ENCODE measurements around the gene SAPCD2. TPM values are rescaled to one million over a fixed set of nuclear protein-coding genes. Genes with fewer than 3 reads are reported as not detected.

SAPCD2 gene
- total and polyA plus RNA-seq, 2 experiments from 2014 or later = 13.4 to 60.3 TPM

DNA sequence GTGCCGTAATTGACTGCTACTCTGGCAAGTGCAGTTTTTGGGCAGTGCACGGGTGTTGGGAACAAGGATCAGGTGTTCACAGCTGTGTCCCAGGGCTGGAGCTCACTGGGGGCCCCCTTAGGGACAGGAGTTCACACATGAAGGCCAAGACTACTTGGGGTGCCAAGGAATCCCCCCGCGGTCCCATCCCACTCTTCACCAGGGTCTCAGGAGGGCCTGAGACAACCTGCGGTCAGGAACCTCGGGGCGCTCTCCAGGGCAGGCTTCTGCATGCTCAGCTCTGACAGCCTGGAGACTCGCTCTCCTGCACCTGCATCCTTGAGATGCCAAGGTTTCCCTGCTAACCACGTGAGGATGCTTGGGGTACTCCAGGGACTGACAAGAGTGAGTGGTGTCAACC, 14.2 kb upstream of the SAPCD2 start (continued):
- TF ChIP-seq, protein P1, sequence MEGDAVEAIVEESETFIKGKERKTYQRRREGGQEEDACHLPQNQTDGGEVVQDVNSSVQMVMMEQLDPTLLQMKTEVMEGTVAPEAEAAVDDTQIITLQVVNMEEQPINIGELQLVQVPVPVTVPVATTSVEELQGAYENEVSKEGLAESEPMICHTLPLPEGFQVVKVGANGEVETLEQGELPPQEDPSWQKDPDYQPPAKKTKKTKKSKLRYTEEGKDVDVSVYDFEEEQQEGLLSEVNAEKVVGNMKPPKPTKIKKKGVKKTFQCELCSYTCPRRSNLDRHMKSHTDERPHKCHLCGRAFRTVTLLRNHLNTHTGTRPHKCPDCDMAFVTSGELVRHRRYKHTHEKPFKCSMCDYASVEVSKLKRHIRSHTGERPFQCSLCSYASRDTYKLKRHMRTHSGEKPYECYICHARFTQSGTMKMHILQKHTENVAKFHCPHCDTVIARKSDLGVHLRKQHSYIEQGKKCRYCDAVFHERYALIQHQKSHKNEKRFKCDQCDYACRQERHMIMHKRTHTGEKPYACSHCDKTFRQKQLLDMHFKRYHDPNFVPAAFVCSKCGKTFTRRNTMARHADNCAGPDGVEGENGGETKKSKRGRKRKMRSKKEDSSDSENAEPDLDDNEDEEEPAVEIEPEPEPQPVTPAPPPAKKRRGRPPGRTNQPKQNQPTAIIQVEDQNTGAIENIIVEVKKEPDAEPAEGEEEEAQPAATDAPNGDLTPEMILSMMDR (conservative IDR thresholded peaks at IDR 0.05; ENCODE audit: low read depth in 2 of 2) = no peak

DNA sequence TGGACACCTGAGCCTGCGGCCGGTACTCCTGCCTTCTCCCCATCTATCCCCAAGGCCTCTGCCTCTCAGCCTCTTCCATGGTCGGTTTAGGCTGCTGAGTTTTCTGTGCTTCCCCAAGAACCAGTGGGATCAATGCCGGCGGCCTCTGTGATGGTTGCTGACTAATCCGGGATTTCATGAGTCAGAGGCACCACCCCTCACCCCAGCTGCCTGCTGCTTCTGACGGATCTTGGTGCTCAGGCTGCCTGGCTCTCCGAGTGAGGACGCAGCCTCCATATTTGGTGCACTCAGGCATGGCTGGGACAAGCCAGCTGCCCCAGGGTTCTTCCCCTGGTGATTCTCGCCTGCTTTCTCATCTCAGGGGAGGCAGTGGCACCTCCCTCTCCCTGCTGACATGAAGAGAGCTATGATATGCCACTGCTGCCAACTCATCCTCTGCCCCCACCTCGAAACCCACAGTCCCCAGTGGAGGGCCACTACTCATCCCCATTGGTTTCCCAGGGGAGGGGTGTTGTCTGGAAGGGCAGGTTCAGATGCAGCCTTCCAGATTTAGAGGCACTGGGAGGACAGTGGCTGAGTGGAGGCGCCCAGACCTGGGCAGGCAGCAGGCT, 13.1 kb upstream of the SAPCD2 start:
- Histone ChIP-seq H4K20me1 (replicated peaks; ENCODE audit: insufficient read depth) (0 out of 2 replicates have a peak, but pooled peaks cover 6% of the 10 kb centered on the region), H3K79me2 (replicated peaks; ENCODE audit: insufficient read depth) (no peaks in the 10 kb centered on the region; the same call in 1 of the 2 replicates), H3K4me1 (ENCODE audit: insufficient read depth) (peaks cover 10% of the 10 kb centered on the region), H3K27ac (ENCODE audit: low read depth) (no peak overlapping the region), H3K9me2 (ENCODE audit: insufficient read depth) (no peaks in the 10 kb centered on the region), H3K4me3 (no peak overlapping the region), H3F3A (replicated peaks; ENCODE audit: low read depth) (peaks cover 27% of the 10 kb centered on the region), H3K27me3 (ENCODE audit: insufficient read depth) (peaks cover 21% of the 10 kb centered on the region), H3K36me3 (ENCODE audit: insufficient read depth) (no peaks in the 10 kb centered on the region), H3K4me2 (no peak overlapping the region), H2AFZ (no peak overlapping the region)
- no peak overlapping the region for H3K27ac Mint-ChIP-seq
- no peak for ATAC-seq
- DNase-seq (ENCODE audit: low spot score) = no peak
- no peak for TF ChIP-seq EZH2 (IDR thresholded peaks at IDR 0.05; ENCODE audit: low read depth, unreplicated experiment)
- TF ChIP-seq POLR2AphosphoS5 (IDR thresholded peaks at IDR 0.05; ENCODE audit: low read depth) = no peak
- peaks cover 32% of the 10 kb centered on the region for H3K27me3 Mint-ChIP-seq (ENCODE audit: insufficient read depth, low read depth, poor library complexity)
- no peaks in the 10 kb centered on the region; the same call in 2 of the 3 replicates for H3K36me3 Mint-ChIP-seq (ENCODE audit: low read depth)
- peaks cover 4% of the 10 kb centered on the region; the same call in 1 of the 3 replicates for H3K9me3 Mint-ChIP-seq
- H3K4me1 Mint-ChIP-seq = peaks cover 17% of the 10 kb centered on the region
- peak overlapping the region; percentile 16; the same call in 1 of the 3 replicates for H3K4me3 Mint-ChIP-seq

DNA sequence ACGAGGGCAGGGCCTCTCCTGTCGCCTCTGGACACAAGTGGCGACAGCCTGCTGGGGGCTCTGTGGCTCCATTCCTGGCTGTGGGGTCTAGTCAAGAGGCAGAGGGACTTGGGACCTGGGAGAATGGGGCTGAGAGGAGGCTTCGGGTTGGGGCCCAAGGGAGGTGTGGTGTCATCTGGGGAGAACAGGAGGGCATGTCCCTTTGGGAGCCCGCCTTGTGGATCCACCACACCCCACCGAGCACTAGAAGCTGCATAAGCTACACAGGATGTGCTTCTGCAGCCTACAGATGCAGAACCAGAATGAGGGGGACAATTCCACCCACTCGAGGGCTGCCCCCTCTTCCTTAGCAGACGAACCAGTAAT, 12.6 kb upstream of the SAPCD2 start:
- Mint-ChIP-seq H3K27me3 (ENCODE audit: insufficient read depth, low read depth, poor library complexity) (peaks cover 36% of the 10 kb centered on the region), H3K9me3 (peaks cover 4% of the 10 kb centered on the region; the same call in 1 of the 3 replicates), H3K4me3 (no peak overlapping the region), H3K36me3 (ENCODE audit: low read depth) (no peaks in the 10 kb centered on the region; the same call in 2 of the 3 replicates), H3K27ac (no peak overlapping the region), H3K4me1 (peaks cover 12% of the 10 kb centered on the region)
- Histone ChIP-seq H4K20me1 (replicated peaks; ENCODE audit: insufficient read depth) (0 out of 2 replicates have a peak, but pooled peaks cover 6% of the 10 kb centered on the region), H3K79me2 (replicated peaks; ENCODE audit: insufficient read depth) (no peaks in the 10 kb centered on the region), H3F3A (replicated peaks; ENCODE audit: low read depth) (peaks cover 27% of the 10 kb centered on the region), H3K9me2 (ENCODE audit: insufficient read depth) (no peaks in the 10 kb centered on the region), H3K4me1 (ENCODE audit: insufficient read depth) (peaks cover 9% of the 10 kb centered on the region), H2AFZ (no peak overlapping the region), H3K4me3 (no peak overlapping the region), H3K4me2 (no peak overlapping the region), H3K36me3 (ENCODE audit: insufficient read depth) (no peaks in the 10 kb centered on the region), H3K27me3 (ENCODE audit: insufficient read depth) (peaks cover 27% of the 10 kb centered on the region), H3K27ac (ENCODE audit: low read depth) (no peak overlapping the region)
- DNase-seq (ENCODE audit: low spot score) (no peak), ATAC-seq (no peak)
- TF ChIP-seq, protein P2, sequence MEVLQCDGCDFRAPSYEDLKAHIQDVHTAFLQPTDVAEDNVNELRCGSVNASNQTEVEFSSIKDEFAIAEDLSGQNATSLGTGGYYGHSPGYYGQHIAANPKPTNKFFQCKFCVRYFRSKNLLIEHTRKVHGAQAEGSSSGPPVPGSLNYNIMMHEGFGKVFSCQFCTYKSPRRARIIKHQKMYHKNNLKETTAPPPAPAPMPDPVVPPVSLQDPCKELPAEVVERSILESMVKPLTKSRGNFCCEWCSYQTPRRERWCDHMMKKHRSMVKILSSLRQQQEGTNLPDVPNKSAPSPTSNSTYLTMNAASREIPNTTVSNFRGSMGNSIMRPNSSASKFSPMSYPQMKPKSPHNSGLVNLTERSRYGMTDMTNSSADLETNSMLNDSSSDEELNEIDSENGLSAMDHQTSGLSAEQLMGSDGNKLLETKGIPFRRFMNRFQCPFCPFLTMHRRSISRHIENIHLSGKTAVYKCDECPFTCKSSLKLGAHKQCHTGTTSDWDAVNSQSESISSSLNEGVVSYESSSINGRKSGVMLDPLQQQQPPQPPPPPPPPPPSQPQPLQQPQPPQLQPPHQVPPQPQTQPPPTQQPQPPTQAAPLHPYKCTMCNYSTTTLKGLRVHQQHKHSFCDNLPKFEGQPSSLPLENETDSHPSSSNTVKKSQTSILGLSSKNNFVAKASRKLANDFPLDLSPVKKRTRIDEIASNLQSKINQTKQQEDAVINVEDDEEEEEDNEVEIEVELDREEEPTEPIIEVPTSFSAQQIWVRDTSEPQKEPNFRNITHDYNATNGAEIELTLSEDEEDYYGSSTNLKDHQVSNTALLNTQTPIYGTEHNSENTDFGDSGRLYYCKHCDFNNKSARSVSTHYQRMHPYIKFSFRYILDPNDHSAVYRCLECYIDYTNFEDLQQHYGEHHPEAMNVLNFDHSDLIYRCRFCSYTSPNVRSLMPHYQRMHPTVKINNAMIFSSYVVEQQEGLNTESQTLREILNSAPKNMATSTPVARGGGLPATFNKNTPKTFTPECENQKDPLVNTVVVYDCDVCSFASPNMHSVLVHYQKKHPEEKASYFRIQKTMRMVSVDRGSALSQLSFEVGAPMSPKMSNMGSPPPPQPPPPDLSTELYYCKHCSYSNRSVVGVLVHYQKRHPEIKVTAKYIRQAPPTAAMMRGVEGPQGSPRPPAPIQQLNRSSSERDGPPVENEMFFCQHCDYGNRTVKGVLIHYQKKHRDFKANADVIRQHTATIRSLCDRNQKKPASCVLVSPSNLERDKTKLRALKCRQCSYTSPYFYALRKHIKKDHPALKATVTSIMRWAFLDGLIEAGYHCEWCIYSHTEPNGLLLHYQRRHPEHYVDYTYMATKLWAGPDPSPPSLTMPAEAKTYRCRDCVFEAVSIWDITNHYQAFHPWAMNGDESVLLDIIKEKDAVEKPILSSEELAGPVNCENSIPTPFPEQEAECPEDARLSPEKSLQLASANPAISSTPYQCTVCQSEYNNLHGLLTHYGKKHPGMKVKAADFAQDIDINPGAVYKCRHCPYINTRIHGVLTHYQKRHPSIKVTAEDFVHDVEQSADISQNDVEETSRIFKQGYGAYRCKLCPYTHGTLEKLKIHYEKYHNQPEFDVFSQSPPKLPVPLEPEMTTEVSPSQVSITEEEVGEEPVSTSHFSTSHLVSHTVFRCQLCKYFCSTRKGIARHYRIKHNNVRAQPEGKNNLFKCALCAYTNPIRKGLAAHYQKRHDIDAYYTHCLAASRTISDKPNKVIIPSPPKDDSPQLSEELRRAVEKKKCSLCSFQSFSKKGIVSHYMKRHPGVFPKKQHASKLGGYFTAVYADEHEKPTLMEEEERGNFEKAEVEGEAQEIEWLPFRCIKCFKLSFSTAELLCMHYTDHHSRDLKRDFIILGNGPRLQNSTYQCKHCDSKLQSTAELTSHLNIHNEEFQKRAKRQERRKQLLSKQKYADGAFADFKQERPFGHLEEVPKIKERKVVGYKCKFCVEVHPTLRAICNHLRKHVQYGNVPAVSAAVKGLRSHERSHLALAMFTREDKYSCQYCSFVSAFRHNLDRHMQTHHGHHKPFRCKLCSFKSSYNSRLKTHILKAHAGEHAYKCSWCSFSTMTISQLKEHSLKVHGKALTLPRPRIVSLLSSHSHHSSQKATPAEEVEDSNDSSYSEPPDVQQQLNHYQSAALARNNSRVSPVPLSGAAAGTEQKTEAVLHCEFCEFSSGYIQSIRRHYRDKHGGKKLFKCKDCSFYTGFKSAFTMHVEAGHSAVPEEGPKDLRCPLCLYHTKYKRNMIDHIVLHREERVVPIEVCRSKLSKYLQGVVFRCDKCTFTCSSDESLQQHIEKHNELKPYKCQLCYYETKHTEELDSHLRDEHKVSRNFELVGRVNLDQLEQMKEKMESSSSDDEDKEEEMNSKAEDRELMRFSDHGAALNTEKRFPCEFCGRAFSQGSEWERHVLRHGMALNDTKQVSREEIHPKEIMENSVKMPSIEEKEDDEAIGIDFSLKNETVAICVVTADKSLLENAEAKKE (CRISPR knock-in tag; IDR thresholded peaks at IDR 0.05) = no peak
- no peak for TF ChIP-seq ZNF114 (CRISPR knock-in tag; IDR thresholded peaks at IDR 0.05)
- TF ChIP-seq, protein P3, sequence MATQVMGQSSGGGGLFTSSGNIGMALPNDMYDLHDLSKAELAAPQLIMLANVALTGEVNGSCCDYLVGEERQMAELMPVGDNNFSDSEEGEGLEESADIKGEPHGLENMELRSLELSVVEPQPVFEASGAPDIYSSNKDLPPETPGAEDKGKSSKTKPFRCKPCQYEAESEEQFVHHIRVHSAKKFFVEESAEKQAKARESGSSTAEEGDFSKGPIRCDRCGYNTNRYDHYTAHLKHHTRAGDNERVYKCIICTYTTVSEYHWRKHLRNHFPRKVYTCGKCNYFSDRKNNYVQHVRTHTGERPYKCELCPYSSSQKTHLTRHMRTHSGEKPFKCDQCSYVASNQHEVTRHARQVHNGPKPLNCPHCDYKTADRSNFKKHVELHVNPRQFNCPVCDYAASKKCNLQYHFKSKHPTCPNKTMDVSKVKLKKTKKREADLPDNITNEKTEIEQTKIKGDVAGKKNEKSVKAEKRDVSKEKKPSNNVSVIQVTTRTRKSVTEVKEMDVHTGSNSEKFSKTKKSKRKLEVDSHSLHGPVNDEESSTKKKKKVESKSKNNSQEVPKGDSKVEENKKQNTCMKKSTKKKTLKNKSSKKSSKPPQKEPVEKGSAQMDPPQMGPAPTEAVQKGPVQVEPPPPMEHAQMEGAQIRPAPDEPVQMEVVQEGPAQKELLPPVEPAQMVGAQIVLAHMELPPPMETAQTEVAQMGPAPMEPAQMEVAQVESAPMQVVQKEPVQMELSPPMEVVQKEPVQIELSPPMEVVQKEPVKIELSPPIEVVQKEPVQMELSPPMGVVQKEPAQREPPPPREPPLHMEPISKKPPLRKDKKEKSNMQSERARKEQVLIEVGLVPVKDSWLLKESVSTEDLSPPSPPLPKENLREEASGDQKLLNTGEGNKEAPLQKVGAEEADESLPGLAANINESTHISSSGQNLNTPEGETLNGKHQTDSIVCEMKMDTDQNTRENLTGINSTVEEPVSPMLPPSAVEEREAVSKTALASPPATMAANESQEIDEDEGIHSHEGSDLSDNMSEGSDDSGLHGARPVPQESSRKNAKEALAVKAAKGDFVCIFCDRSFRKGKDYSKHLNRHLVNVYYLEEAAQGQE (IDR thresholded peaks at IDR 0.05; ENCODE audit: unreplicated experiment) = no peak
- no peak for TF ChIP-seq NANOG (IDR thresholded peaks at IDR 0.05; ENCODE audit: borderline replicate concordance)
- no peak for TF ChIP-seq POLR2AphosphoS5 (IDR thresholded peaks at IDR 0.05; ENCODE audit: low read depth)
- no peak for TF ChIP-seq EZH2phosphoT487 (IDR thresholded peaks at IDR 0.05; ENCODE audit: unreplicated experiment)
